Activated CD4-positive, alpha-beta T cell treated with anti-CD3 and anti-CD28 coated beads for 48 hours (primary cell): ENCODE measurements around the gene SMO.
"Not testable (repeated sequence)": the region's sequence is repeated elsewhere in the genome, so short reads cannot be mapped to it uniquely, and the experiment has no call there.

Source experiments
- DNase-seq: peaks from one replicate; pipeline ENCODE4 v3.0.0-alpha.2; 2020

The SMO gene

DNA sequence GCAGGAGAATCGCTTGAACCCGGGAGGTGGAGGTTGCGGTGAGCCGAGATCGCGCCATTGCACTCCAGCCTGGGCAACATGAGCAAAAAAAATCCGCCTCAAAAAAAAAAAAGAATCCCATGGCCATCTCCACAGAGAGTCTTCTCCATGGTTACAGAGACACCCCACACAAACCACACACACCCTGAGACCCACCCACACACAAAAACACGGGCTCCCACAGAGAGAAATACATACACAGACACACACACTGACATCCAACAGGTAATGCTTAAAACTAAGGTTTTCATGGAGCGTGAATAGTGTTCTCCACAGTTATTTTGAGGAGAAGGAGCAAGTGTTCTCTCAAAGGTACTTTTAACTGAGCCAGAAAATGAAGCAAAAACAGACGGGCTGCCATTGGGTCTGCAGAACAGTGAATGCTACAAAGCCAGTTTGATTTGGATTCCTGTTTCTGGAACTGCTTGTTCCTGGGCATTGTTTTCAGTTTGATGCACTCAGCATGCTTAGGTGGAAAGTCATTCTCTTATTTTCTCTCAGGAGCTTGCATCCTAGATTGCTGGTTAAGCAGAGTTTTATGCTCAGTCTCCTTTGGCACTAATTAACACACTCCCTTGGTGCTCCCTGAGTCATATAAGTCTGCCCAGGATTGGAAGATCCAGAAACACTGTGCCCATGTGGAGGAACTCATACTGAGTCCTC, 51.8 kb downstream of the SMO start:
- no peak for DNase-seq

DNA sequence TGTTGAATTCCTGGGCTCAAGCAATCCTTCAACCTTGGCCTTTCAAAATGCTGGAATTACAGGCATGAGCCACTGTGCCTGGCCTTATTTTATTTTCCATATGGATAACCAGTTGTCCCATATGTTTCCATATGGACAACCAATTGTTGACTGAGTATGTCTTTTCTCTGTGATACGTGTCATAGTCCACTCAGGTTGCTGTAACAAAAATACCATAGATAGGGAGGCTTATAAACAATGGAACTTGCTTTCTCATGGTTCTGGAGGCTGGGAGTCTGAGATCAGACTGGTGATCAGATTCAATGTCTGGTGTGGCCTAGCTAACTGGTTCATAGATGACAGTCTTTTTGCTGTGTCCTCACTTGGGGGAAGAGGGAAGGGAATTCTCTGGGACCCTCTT, 55.8 kb downstream of the SMO start:
- DNase-seq, result no peak

DNA sequence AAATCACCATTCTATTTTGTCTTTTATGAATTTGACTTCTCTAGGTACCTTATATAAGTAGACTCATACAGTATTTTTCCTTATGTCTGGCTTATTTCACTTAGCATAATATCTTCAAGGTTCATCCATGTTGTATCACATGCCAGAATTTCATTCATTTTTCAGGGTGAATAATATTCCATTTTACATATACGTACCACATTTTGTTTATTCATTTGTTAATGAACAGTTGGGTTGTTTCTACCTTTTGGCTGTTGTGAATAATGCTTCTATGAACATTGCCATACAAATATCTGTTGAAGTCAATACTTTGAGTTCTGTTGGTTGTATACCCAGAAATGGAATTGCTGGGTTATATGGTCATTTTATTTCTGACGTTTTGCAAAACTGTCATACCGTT, 57.1 kb downstream of the SMO start:
- no peak for DNase-seq

DNA sequence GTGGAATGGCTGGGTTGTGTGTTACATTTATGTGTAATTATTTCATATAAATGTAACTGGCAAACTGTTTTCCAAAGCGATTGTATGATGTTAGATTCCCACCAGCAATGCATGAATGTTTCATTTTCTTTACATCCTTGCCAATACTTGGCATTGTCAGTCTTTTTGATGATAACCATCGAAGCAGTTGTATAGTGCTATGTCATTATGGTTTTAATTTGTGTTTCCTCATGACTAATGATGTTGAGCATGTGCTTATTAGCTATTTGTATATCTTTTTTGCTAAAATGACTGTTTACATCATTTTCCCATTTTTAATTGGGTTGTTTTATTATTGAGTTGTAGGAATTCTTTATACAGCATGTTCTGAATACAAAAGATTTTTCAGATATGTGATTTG, 58.7 kb downstream of the SMO start:
- DNase-seq, result no peak

DNA sequence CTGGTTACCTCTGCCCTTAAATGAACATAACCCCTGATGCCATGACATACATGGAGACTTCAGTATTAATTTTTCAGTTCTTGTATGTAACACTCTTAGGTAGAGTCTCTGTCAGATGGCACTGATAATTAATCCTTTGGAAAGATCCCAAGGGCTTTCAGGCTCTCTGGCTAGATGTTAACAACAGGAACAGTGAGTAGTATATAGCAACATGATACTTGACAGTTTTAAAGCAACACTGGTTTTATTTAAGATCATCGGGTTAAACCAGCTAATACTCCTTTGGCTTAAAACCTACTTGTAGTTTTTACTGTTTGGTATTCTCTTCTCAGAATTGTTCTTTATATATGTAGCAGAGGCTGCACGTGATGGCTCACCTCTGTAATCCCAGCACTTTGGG, 63.7 kb downstream of the SMO start:
- no peak for DNase-seq

DNA sequence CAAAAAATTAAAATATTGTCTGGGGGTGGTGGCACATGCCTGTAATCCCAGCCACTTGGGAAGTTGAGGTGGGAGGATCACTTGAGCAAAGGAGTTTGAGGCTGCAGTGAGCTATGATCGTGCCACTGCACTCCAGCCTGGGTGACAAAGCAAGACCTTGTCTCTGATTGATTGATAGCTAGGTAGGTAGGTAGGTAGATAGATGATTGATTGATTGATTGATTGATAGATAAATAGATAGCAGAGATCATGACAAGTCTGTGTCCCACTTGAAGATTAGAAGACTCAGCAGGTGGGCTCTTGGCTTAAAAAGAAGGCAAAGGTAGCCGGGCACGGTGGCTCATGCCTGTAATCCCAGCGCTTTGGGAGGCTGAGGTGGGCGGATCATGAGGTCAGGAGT, 64.2 kb downstream of the SMO start:
- not testable (repeated sequence) for DNase-seq

DNA sequence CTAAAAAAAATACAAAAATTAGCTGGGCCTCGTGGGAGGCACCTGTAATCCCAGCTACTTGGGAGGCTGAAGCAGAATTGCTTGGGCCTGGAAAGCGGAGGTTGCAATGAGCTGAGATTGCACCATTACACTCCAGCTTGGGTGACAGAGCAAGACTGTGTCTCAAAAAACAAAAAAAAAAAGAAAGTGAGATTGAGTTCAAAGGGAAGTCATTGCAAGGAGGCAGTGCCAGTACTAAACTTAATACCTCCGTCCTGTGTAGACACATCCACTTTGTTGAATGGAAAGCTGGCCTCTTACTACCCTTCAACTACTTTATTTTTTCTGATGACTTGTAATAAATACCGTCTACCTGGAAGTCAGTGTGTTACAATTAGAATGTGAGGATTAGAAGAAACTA, 67.4 kb downstream of the SMO start:
- DNase-seq, result no peak

DNA sequence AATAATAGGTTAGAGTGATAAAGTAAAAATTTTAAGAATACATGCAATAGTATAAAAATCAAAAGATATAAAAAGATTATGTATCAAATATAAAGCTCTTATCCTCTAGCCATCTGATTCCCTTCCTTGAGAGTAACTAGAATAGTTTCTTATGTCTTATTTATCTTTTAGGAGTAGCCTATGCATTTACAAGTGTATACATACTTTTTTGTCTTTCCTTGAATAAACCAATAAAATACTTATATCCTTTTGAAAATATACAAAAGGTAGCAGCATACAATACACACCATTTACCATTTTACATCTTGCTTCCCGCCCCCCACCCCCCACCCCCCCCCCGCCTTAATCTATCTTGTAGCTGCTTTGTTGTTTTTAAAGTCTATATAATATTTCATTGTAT, 67.8 kb downstream of the SMO start:
- no peak for DNase-seq

DNA sequence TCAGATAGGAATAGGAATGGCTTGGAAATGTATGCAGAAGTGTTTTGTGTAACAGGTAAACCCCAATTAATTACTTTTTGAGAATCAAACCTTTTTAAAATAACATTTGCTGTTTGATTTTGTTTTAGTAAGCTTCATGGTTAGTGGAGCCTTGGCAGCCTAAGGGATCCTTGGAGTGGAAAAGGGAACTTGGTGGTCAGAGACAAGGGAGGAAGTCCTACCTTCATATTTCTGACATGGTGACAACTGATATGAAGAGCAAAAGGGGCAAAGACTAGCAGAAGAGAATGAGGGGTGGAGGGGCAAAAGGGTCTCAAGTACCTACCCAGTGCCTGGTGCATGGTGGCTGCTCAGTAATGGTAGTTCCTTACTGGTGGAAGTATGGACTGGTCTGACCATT, 68.7 kb downstream of the SMO start:
- DNase-seq, result no peak

DNA sequence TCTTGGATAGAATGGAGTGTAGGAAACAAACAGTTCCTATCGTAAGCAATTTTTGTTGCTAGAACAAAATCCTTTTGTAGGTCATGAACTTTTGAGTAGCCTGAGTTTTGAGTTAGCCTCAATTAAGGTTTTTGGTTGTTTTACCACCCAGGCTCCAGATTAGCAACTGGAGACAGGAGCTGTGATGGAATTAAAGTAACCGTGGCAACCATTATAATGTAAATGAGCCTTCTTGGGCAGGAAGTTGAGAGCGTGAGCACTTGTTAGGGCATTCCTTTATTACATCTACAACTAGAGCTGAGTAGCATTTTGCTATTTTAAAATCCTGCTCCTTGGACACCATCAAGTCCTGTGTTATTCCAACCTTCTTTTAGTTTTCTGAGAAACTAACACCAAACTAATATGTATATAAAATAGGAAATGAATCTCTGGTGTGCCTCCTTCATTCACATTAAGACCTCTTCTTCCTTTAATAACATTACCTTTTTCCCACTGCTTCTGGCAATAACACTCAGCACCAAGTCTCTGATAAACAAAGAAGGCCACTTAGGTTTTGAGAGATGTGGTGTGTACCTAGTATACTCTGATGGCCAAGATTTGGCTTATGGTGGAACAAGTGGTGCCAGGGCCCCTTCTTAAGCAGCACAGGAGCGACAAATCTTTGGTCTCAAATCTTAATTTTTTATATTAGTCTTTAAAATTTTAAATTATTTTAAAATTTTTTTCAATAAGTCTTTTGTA, 70.4 kb downstream of the SMO start:
- DNase-seq, result no peak

DNA sequence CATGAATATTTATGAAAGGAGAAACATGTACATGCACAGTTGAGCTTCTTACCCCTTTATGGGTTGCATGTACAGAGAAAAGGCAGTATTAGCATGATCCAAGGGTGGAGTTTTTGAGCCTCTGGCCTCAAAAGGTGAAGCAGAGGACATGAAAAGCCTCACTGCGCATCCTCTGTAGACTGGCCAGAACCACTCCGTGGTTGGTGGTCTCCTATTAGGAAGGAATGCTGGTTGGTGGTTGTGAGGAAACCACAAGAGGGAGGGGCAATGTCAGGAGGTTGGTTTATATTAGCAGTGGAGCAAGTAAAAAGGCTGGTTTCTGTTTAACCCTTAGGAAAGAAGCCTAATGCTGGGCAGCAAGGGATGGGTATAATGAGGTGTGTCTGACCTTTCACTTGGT, 73.9 kb downstream of the SMO start:
- no peak for DNase-seq
